A549 (cell line): ENCODE results near the gene GHRHR. TPM values are rescaled to one million over a fixed set of nuclear protein-coding genes. Genes with fewer than 3 reads are reported as not detected.

Source experiments
- ATAC-seq, 2 experiments: fragments of 200-7000 bp in 1 of 2; fragments of >200 bp in 1 of 2; cut with Nextera tagmentation in 1 of 2; cut with Tn5 transposase in 1 of 2; 3 replicates each; pipeline versions ENCODE4 v1.8.0 to v1.9.1; 2018 to 2020; ENCODE audit warnings: mild to moderate bottlenecking in 1 of 2, moderate library complexity in 1 of 2
- CTCF ChIA-PET: fragments of 300-600 bp; sonication (Branson Sonifier 250); formaldehyde crosslinking; extraction: SDS; loops from one replicate; lab custom pipeline; 2021; ENCODE audit warnings: antibody characterized with exemption, inconsistent platforms; lab: Yijun Ruan, JAX
- POLR2A ChIA-PET: fragments of 350-600 bp; formaldehyde crosslinking; extraction: SDS; loops from one replicate; lab custom pipeline; 2021; ENCODE audit warnings: antibody characterized with exemption, inconsistent platforms; lab: Yijun Ruan, JAX
- DNase-seq, 2 experiments: peaks; one replicate each; pipeline versions ENCODE4 v3.0.0 to v3.0.0-alpha.2; 2011 to 2016; ENCODE audit warnings: low read depth in 1 of 2, low spot score in 1 of 2
- FAIRE-seq: peaks from 2 replicates; lab custom pipeline; 2011; peaks lifted over from hg19 to GRCh38; lab: Jason Lieb, UNC
- H3K27ac ChIP-seq, 2 experiments: fragments of >200 bp; sonication (Bioruptor Twin); formaldehyde crosslinking; 3 replicates each; pipeline ENCODE4 v1.5.1; 2016 to 2017
- H3K4me1 ChIP-seq: fragments of >200 bp; sonication (Bioruptor Twin); formaldehyde crosslinking; 3 replicates; pipeline ENCODE4 v1.6.1; 2016
- H3K4me2 ChIP-seq: fragments of >200 bp; sonication (Bioruptor Twin); formaldehyde crosslinking; 3 replicates; pipeline ENCODE4 v1.6.1; 2016
- H3K4me3 ChIP-seq: fragments of >200 bp; sonication (Bioruptor Twin); formaldehyde crosslinking; 3 replicates; pipeline ENCODE4 v1.5.1; 2016
- H3K9me3 ChIP-seq: fragments of >200 bp; sonication (Bioruptor Twin); formaldehyde crosslinking; 3 replicates; pipeline ENCODE4 v1.6.1; 2016
- BCL3 ChIP-seq: fragments of >200 bp; sonication (Bioruptor Twin); formaldehyde crosslinking; IDR thresholded peaks from 3 replicates; pipeline ENCODE4 v1.6.1; 2016
- CEBPB ChIP-seq, 2 experiments: fragments of >200 bp in 1 of 2; sonication (Bioruptor Twin) in 1 of 2; formaldehyde crosslinking in 1 of 2; IDR thresholded peaks; 2 replicates each; pipeline ENCODE4 v1.6.1; 2012 to 2016
- CHD4 ChIP-seq: fragments of 200-600 bp; sonication (generic); IDR thresholded peaks from 2 replicates; pipeline ENCODE4 v1.6.1; 2016; ENCODE audit warnings: antibody characterized with exemption, mild to moderate bottlenecking, borderline replicate concordance
- EHF ChIP-seq: fragments of 250-450 bp; sonication (Bioruptor Pico); IDR thresholded peaks from 2 replicates; pipeline ENCODE4 v1.5.0; 2020; ENCODE audit warnings: mild to moderate bottlenecking
- FOSL2 ChIP-seq, 2 experiments: fragments of 450-650 bp in 1 of 2; fragments of >200 bp in 1 of 2; sonication (Bioruptor Twin) in 1 of 2; formaldehyde crosslinking; IDR thresholded peaks; 2 replicates each; pipeline versions ENCODE4 v1.5.0 to v1.6.1; 2016 to 2020; ENCODE audit warnings: mild to moderate bottlenecking in 1 of 2, moderate library complexity in 1 of 2
- HDAC2 ChIP-seq: fragments of 200-600 bp; sonication (generic); IDR thresholded peaks from 2 replicates; pipeline ENCODE4 v1.6.1; 2016
- HES2 ChIP-seq: fragments of >200 bp; sonication (Bioruptor Twin); formaldehyde crosslinking; IDR thresholded peaks from 2 replicates; pipeline ENCODE4 v1.6.1; 2016
- HMGXB4 ChIP-seq: fragments of 250-450 bp; sonication (Bioruptor Pico); IDR thresholded peaks from 2 replicates; pipeline ENCODE4 v1.5.0; 2021; ENCODE audit warnings: mild to moderate bottlenecking, moderate library complexity, borderline replicate concordance
- HOXA7 ChIP-seq: fragments of 250-450 bp; sonication (Bioruptor Pico); IDR thresholded peaks from 2 replicates; pipeline ENCODE4 v1.5.0; 2020; ENCODE audit warnings: mild to moderate bottlenecking, moderate library complexity
- JUN ChIP-seq, 2 experiments: fragments of >200 bp; sonication (Bioruptor Twin); formaldehyde crosslinking; IDR thresholded peaks; 2 replicates in 1 of 2; 3 replicates in 1 of 2; pipeline ENCODE4 v1.6.1; 2016 to 2017
- JUNB ChIP-seq: fragments of >200 bp; sonication (Bioruptor Twin); formaldehyde crosslinking; IDR thresholded peaks from 2 replicates; pipeline ENCODE4 v1.6.1; 2016
- KDM5A ChIP-seq: fragments of 200-600 bp; sonication (generic); IDR thresholded peaks from 2 replicates; pipeline ENCODE4 v1.6.1; 2016; ENCODE audit warnings: antibody characterized with exemption, mild to moderate bottlenecking
- MAZ ChIP-seq: fragments of 150-350 bp; IDR thresholded peaks from 2 replicates; pipeline ENCODE4 v1.6.1; 2014; ENCODE audit warnings: antibody characterized with exemption, low read depth, low read length, borderline replicate concordance
- MYC ChIP-seq: IDR thresholded peaks from 2 replicates; pipeline ENCODE4 v1.6.1; 2012; ENCODE audit warnings: mild to moderate bottlenecking, inconsistent platforms, low read length, improper control_type of control experiment, borderline replicate concordance
- NPAS2 ChIP-seq: fragments of 250-450 bp; sonication (Bioruptor Pico); IDR thresholded peaks from 2 replicates; pipeline ENCODE4 v1.8.0; 2022; ENCODE audit warnings: mild to moderate bottlenecking, moderate library complexity, borderline replicate concordance
- NR3C1 ChIP-seq: fragments of >200 bp; sonication (Bioruptor Twin); formaldehyde crosslinking; IDR thresholded peaks from 3 replicates; pipeline ENCODE4 v1.6.1; 2017
- PBX3 ChIP-seq: IDR thresholded peaks from 2 replicates; pipeline ENCODE4 v1.6.1; 2012
- POLR2AphosphoS2 ChIP-seq: conservative IDR thresholded peaks from 2 replicates; pipeline ENCODE4 v1.6.1; 2012; ENCODE audit warnings: low read length, improper control_type of control experiment, inconsistent platforms
- RARB ChIP-seq: fragments of 250-450 bp; sonication (Bioruptor Pico); IDR thresholded peaks from 2 replicates; pipeline ENCODE4 v1.8.0; 2021; ENCODE audit warnings: mild to moderate bottlenecking, moderate library complexity
- RCOR1 ChIP-seq: fragments of 150-350 bp; IDR thresholded peaks from 2 replicates; pipeline ENCODE4 v1.6.1; 2014; ENCODE audit warnings: antibody characterized with exemption, low read length, low read depth
- REST ChIP-seq: fragments of 200-600 bp; sonication (generic); IDR thresholded peaks from 2 replicates; pipeline ENCODE4 v1.6.1; 2016; ENCODE audit warnings: antibody characterized with exemption, mild to moderate bottlenecking, moderate library complexity
- RFX5 ChIP-seq: fragments of 450-650 bp; IDR thresholded peaks from 2 replicates; pipeline ENCODE4 v1.7.1; 2014; ENCODE audit warnings: antibody characterized with exemption, mild to moderate bottlenecking, moderate library complexity
- SREBF2 ChIP-seq: fragments of 450-650 bp; IDR thresholded peaks from 2 replicates; pipeline ENCODE4 v1.6.1; 2014; ENCODE audit warnings: mild to moderate bottlenecking, moderate library complexity
- TFCP2L1 ChIP-seq: fragments of 250-450 bp; sonication (Bioruptor Pico); IDR thresholded peaks from 2 replicates; pipeline ENCODE4 v1.5.0; 2021; ENCODE audit warnings: mild to moderate bottlenecking
- TP53 ChIP-seq: fragments of 250-450 bp; sonication (Bioruptor Pico); IDR thresholded peaks from 2 replicates; pipeline ENCODE4 v1.5.0; 2021; ENCODE audit warnings: mild to moderate bottlenecking, moderate library complexity
- ZFP36 ChIP-seq: fragments of 450-650 bp; IDR thresholded peaks from 2 replicates; pipeline ENCODE4 v1.6.1; 2014; ENCODE audit warnings: borderline replicate concordance; ENCODE audit not compliant: partially characterized antibody
- WGBS: methylation state at CpG from one replicate; pipeline ENCODE4 v1.1.6; 2017; ENCODE audit errors: missing lambda C conversion rate; 5-methylcytosine and 5-hydroxymethylcytosine counted together
- polyA plus RNA-seq, 4 experiments: library from polyadenylated mRNA; depleted of rRNA in 3 of 4; stranded (reverse); fragments of >200 nt; fragmentation: RNase III in 1 of 4; extraction: RNeasy Plus Mini Kit Qiagen cat#74134 plus additional on column Dnase treatment in 1 of 4; gene quantifications; 2 replicates in 3 of 4; 3 replicates in 1 of 4; pipeline ENCODE4 v1.2.3, GENCODE V29; 2011 to 2017

The GHRHR gene
- polyA plus RNA-seq, 2 of the 4 experiments (the other 2 are of a cell fraction), result not detected

- POLR2A ChIA-PET, result no interaction called here
- H3K4me2 ChIP-seq, result 0 out of 3 replicates have a peak overlapping the region, but pooled peaks have one; percentile 19
- peak in 1 of 2 experiments; percentile 27 for DNase-seq
Measured at GRCh38 chr7:30920584-30921539, 42.9 kb upstream of the GHRHR start.

GRCh38 chr7:30921540-30922401 is 42.0 kb upstream of the GHRHR start:
- POLR2A ChIA-PET, result no interaction called here
- Histone ChIP-seq H3K4me1 (peaks cover 12% of the 10 kb centered on the region; the same call in 2 of the 3 replicates), H3K4me2 (no peak overlapping the region), H3K27ac (no peak overlapping the region), H3K4me3 (no peak overlapping the region), H3K9me3 (peaks cover under 1% of the 10 kb centered on the region; the same call in 1 of the 3 replicates)
- 80% methylated on average over 10 of the region's 19 CpGs for WGBS
- DNase-seq, result no peak
- no peak; a peak in 1 of 6 replicates for ATAC-seq
- no peak for FAIRE-seq
- TF ChIP-seq CEBPB (IDR thresholded peaks at IDR 0.05) (no peak), RFX5 (no peak), EHF (no peak), TFCP2L1 (CRISPR knock-in tag) (no peak), PBX3 (no peak), SREBF2 (no peak), MAZ (no peak), REST (no peak), HDAC2 (no peak), RARB (no peak), JUNB (no peak), KDM5A (no peak), CHD4 (no peak), MYC (no peak), HOXA7 (CRISPR knock-in tag) (no peak), JUN (IDR thresholded peaks at IDR 0.05) (no peak)
- CTCF ChIA-PET, result interaction anchor here (2.3 kb wide), 1 partner anchor 17 kb away, joined by 11 read pairs; no protein-coding TSS in a partner anchor

More at GRCh38 chr7:30920584-30921539, 42.9 kb upstream of the GHRHR start:
- CTCF ChIA-PET, result interaction anchor here (0.9 to 1.9 kb wide), 2 partner anchors 17 to 63 kb away, joined by 3 to 7 read pairs; no protein-coding TSS in a partner anchor
- no peak for TF ChIP-seq HES2
- TF ChIP-seq TP53 (CRISPR knock-in tag), result no peak
- no peak for TF ChIP-seq POLR2AphosphoS2
- TF ChIP-seq HMGXB4 (CRISPR knock-in tag), result no peak
- TF ChIP-seq FOSL2 (IDR thresholded peaks at IDR 0.05), result no peak
- no peak for TF ChIP-seq FOSL2 (CRISPR knock-in tag; IDR thresholded peaks at IDR 0.05)
- TF ChIP-seq NR3C1, result no peak
- no peak for TF ChIP-seq RCOR1
- no peak for TF ChIP-seq NPAS2 (CRISPR knock-in tag)
- TF ChIP-seq ZFP36, result no peak
- TF ChIP-seq BCL3, result no peak
- TF ChIP-seq, all 56 proteins: peak for 0
- ATAC-seq (peak in 1 of 2 experiments; percentile 56; a peak in 3 of 6 replicates), FAIRE-seq (no peak)
- Histone ChIP-seq H3K27ac (no peak overlapping the region), H3K9me3 (no peaks in the 10 kb centered on the region), H3K4me1 (peaks cover 12% of the 10 kb centered on the region; the same call in 2 of the 3 replicates), H3K4me3 (no peak overlapping the region)
- WGBS, result 61% methylated on average over 8 of the region's 9 CpGs
